NB4 (cell line): Measurements from ENCODE around the gene ZSCAN9.

ENCODE experiments used
- CTCF ChIP-seq: IDR thresholded peaks from one replicate; pipeline ENCODE4 v1.5.1; 2012; ENCODE audit warnings: low read depth, low read length
- MYC ChIP-seq: IDR thresholded peaks from 2 replicates; pipeline ENCODE4 v1.6.1; 2011; ENCODE audit warnings: low read depth, low read length

GRCh38 chr6:28251661-28252008 is 26.6 kb downstream of the ZSCAN9 start:
- TF ChIP-seq MYC: no peak
- no peak for TF ChIP-seq CTCF
